GM19193 (cell line): ENCODE data around the gene STAT1.

Source experiments
- POLR2A ChIP-seq: IDR thresholded peaks from 4 replicates; pipeline ENCODE4 v1.6.1; 2011; ENCODE audit not compliant: insufficient read depth, insufficient read length; ENCODE audit errors: extremely low read depth

Gene STAT1

GRCh38 chr2:190940454-190940853 lies 73.5 kb downstream of the STAT1 start:
- no peak for TF ChIP-seq POLR2A

GRCh38 chr2:190938771-190939335 lies 75.1 kb downstream of the STAT1 start:
- no peak for TF ChIP-seq POLR2A

GRCh38 chr2:190935054-190935453 lies 78.9 kb downstream of the STAT1 start:
- no peak for TF ChIP-seq POLR2A

- no peak for TF ChIP-seq POLR2A
Observed at GRCh38 chr2:190933361-190933760, 80.6 kb downstream of the STAT1 start.

- TF ChIP-seq POLR2A, result no peak
Observed at GRCh38 chr2:190932514-190932913, 81.5 kb downstream of the STAT1 start.

GRCh38 chr2:190930411-190930810 lies 83.6 kb downstream of the STAT1 start:
- no peak for TF ChIP-seq POLR2A

- TF ChIP-seq POLR2A, result no peak
Observed at GRCh38 chr2:190929919-190930318, 84.1 kb downstream of the STAT1 start.

GRCh38 chr2:190927301-190927700 lies 86.7 kb downstream of the STAT1 start:
- no peak for TF ChIP-seq POLR2A

GRCh38 chr2:190922376-190922775 lies 91.6 kb downstream of the STAT1 start:
- no peak for TF ChIP-seq POLR2A

GRCh38 chr2:190920085-190920484 lies 93.9 kb downstream of the STAT1 start:
- TF ChIP-seq POLR2A, result no peak
